ENCODE measurements around the gene CCDC18.

Gene CCDC18

GRCh38 chr1:93244298-93245069 lies 64.0 kb downstream of the CCDC18 start (continued):
- TF ChIP-seq ZNF114 (tag by site-specific recombination; IDR thresholded peaks at IDR 0.05) (no peak), ZNF416 (tag by site-specific recombination; IDR thresholded peaks at IDR 0.05) (no peak), ZNF221 (tag by site-specific recombination; IDR thresholded peaks at IDR 0.05; ENCODE audit: borderline replicate concordance) (no peak), ZNF514 (tag by site-specific recombination; IDR thresholded peaks at IDR 0.05) (no peak), ZNF280D (tag by site-specific recombination; IDR thresholded peaks at IDR 0.05) (no peak), ZNF112 (tag by site-specific recombination; IDR thresholded peaks at IDR 0.05) (no peak), ZNF837 (tag by site-specific recombination; IDR thresholded peaks at IDR 0.05) (no peak), ZBTB7A (tag by site-specific recombination; IDR thresholded peaks at IDR 0.05; ENCODE audit: low read depth) (no peak)
- TF ChIP-seq, protein P1, sequence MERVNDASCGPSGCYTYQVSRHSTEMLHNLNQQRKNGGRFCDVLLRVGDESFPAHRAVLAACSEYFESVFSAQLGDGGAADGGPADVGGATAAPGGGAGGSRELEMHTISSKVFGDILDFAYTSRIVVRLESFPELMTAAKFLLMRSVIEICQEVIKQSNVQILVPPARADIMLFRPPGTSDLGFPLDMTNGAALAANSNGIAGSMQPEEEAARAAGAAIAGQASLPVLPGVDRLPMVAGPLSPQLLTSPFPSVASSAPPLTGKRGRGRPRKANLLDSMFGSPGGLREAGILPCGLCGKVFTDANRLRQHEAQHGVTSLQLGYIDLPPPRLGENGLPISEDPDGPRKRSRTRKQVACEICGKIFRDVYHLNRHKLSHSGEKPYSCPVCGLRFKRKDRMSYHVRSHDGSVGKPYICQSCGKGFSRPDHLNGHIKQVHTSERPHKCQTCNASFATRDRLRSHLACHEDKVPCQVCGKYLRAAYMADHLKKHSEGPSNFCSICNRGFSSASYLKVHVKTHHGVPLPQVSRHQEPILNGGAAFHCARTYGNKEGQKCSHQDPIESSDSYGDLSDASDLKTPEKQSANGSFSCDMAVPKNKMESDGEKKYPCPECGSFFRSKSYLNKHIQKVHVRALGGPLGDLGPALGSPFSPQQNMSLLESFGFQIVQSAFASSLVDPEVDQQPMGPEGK (tag by site-specific recombination; IDR thresholded peaks at IDR 0.05) = no peak

DNA sequence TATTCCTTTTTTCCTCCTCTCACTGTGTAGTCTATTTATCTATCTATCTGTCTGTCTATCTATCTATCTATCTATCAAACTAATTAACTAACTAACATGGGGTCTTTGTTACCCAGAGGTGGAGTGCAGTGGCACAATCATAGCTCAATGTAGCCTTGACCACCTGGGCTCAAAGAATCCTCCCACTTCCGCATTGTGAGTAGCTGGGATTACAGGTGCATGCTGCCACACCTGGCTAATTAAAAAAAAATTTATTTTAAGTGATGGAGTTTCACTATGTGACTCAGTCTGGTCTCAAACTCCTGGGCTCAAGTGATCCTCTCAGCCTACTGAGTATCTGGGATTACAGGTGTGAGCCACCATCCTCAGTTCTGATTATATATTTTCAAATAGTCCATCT lies 71.4 kb downstream of the CCDC18 start:
- peaks cover 9 to 16% of the 10 kb centered on the region in 2 experiments for H3K36me3 ChIP-seq (ENCODE audit: control insufficient read depth in 2 of 2, insufficient read depth in 1 of 2, low read length in 2 of 2)
- ChIA-PET POLR2A (no interaction called here), CTCF (interaction anchor here (0.6 kb wide), 1 partner anchor 1674 kb away, joined by 3 read pairs; no protein-coding TSS in a partner anchor)
- H3K27ac ChIP-seq (ENCODE audit: extremely low read depth, low read depth, low read length) = no peak overlapping the region
- no peaks in the 10 kb centered on the region for H3K9me3 ChIP-seq (ENCODE audit: control insufficient read depth, insufficient read depth, low read depth, low read length)
- H3K4me1 ChIP-seq (ENCODE audit: control insufficient read depth, insufficient read depth, low read length) = no peaks in the 10 kb centered on the region
- H3K4me3 ChIP-seq (ENCODE audit: low read depth, low read length) = no peak overlapping the region
- no peak for TF ChIP-seq HOXD13 (CRISPR knock-in tag; IDR thresholded peaks at IDR 0.05; ENCODE audit: borderline replicate concordance)
- TF ChIP-seq ZNF426 (tag by site-specific recombination; IDR thresholded peaks at IDR 0.05) = no peak
- TF ChIP-seq EGR2 (tag by site-specific recombination; IDR thresholded peaks at IDR 0.05; ENCODE audit: low read depth) = no peak
- no peak for TF ChIP-seq MEIS1 (CRISPR knock-in tag; IDR thresholded peaks at IDR 0.05; ENCODE audit: borderline replicate concordance)
- TF ChIP-seq ZNF311 (tag by site-specific recombination; IDR thresholded peaks at IDR 0.05; ENCODE audit: borderline replicate concordance) = no peak
- no peak for TF ChIP-seq ZBTB10 (tag by site-specific recombination; IDR thresholded peaks at IDR 0.05)
- no peak for TF ChIP-seq ZNF501 (tag by site-specific recombination; IDR thresholded peaks at IDR 0.05)
- TF ChIP-seq ZNF23 (tag by site-specific recombination; IDR thresholded peaks at IDR 0.05; ENCODE audit: borderline replicate concordance) = no peak
- no peak for TF ChIP-seq ZNF335 (tag by site-specific recombination; conservative IDR thresholded peaks at IDR 0.05)
- no peak for TF ChIP-seq ZNF239 (tag by site-specific recombination; IDR thresholded peaks at IDR 0.05)
- no peak for TF ChIP-seq KLF7 (tag by site-specific recombination; IDR thresholded peaks at IDR 0.05; ENCODE audit: borderline replicate concordance)
- TF ChIP-seq MYNN (tag by site-specific recombination; IDR thresholded peaks at IDR 0.05; ENCODE audit: borderline replicate concordance) = no peak
- TF ChIP-seq RBAK (tag by site-specific recombination; IDR thresholded peaks at IDR 0.05) = no peak
- TF ChIP-seq ZNF660 (tag by site-specific recombination; IDR thresholded peaks at IDR 0.05) = no peak
- no peak for TF ChIP-seq ZNF449 (tag by site-specific recombination; IDR thresholded peaks at IDR 0.05)
